Adipocyte (in vitro differentiated cells): ENCODE data around the gene CBX4.

ENCODE experiments used
- DNase-seq: peaks from one replicate; pipeline ENCODE4 v3.0.0-alpha.2; 2015; ENCODE audit warnings: low read depth
- H3K27me3 ChIP-seq: replicated peaks from 2 replicates; pipeline ENCODE4 v1.7.0; 2013; ENCODE audit warnings: mild to moderate bottlenecking, low read length, moderate library complexity; ENCODE audit not compliant: control insufficient read depth, insufficient read depth
- H3K36me3 ChIP-seq: 2 replicates; pipeline ENCODE4 v1.7.0; 2013; ENCODE audit warnings: low read length, mild to moderate bottlenecking, moderate library complexity; ENCODE audit not compliant: control insufficient read depth, insufficient read depth, severe bottlenecking
- H3K4me1 ChIP-seq: 2 replicates; pipeline ENCODE4 v1.7.0; 2013; ENCODE audit warnings: mild to moderate bottlenecking, low read length, moderate library complexity; ENCODE audit not compliant: control insufficient read depth, insufficient read depth
- H3K4me3 ChIP-seq: 2 replicates; pipeline ENCODE4 v1.7.0; 2013; ENCODE audit warnings: mild to moderate bottlenecking, low read length, moderate library complexity
- H3K9ac ChIP-seq: 2 replicates; pipeline ENCODE4 v1.7.0; 2013; ENCODE audit warnings: mild to moderate bottlenecking, low read length, moderate library complexity
- H3K9me3 ChIP-seq: 2 replicates; pipeline ENCODE4 v1.7.0; 2013; ENCODE audit warnings: mild to moderate bottlenecking, low read length, moderate library complexity; ENCODE audit not compliant: control insufficient read depth

The CBX4 gene

DNA sequence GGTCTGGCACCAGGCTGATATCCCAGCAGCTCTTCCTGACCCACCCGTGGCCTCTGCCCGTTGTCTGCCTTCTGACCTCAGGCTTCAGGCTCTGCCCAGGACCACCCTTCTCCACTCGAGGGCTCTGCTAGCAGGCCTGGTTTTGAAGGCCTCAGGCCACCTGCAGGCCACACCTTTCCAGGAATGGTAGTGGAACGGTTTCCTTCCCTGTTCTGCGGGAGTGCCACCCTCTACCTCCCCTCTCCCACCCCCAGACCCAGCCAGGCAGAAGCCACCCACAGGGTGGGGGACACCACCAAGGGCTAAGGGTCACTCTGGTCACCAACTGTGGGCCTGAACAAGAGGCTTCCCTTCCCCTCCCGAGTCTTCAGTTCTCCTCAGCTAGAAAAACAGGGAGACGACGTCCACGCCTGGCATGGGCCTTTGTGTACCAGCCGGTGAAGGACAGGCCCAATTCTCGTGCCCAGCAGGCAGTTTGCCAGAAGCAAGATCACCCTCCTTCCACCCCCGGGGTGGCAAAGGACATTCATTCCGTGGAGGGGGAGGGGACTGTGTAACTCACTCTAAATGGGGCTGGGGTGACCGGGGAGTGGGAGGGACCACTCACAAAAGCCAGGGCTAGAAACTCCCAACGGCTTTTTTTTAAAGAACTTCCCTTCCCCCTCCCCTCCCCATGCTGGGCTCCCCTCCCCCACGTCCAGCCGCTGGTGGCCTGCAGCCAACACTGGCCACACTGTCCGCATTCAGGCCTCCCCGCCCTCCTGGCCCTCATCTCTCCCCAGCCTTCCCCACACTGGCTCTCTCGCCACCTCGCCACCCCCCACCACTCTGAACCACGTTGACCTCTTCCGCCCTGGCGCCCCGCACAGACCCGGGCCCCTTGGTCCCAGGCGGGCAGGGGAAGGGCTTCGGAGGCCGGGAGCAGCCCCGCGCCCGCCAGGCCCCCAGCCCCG is 7.7 kb downstream of the CBX4 start:
- no peak for DNase-seq
- H3K9ac ChIP-seq: no peak overlapping the region
- peaks cover 16% of the 10 kb centered on the region for H3K27me3 ChIP-seq
- peak overlapping the region; percentile 23 for H3K4me3 ChIP-seq
- peaks cover 17% of the 10 kb centered on the region for H3K36me3 ChIP-seq
- peaks cover 12% of the 10 kb centered on the region for H3K4me1 ChIP-seq
- H3K9me3 ChIP-seq: no peaks in the 10 kb centered on the region

DNA sequence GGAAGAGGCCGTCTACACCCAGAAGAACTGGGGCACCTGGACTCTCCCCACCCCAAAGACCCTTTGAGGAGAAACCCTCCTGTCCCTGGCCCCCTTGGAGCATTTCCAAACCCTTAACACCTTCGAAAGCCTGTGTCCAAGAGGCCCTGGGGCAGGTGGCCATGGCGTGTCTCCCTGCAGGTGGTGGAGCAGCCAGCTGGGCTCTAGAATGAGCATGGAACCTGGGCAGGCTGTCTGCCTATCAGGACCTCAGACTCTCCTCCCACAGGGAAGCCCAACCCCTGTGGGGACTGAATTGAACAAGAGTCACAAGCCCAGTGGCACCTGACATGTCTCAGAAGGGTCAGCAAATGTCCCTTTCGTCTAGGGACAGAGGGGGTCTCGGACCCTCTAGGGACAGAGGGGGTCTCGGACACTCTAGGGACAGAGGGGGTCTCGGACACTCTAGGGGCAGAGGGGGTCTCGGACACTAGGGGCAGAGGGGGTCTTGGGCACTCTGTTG is 8.4 kb downstream of the CBX4 start:
- no peak overlapping the region for H3K9ac ChIP-seq
- no peak for DNase-seq
- H3K4me3 ChIP-seq: no peak overlapping the region
- no peaks in the 10 kb centered on the region for H3K9me3 ChIP-seq
- peaks cover 17% of the 10 kb centered on the region for H3K36me3 ChIP-seq
- H3K27me3 ChIP-seq: peaks cover 23% of the 10 kb centered on the region
- H3K4me1 ChIP-seq: peaks cover 8% of the 10 kb centered on the region

- Histone ChIP-seq H3K27me3 (peaks cover 24% of the 10 kb centered on the region), H3K4me3 (no peak overlapping the region), H3K36me3 (peaks cover 16% of the 10 kb centered on the region), H3K4me1 (peaks cover 8% of the 10 kb centered on the region), H3K9me3 (no peaks in the 10 kb centered on the region), H3K9ac (no peak overlapping the region)
- no peak for DNase-seq
Measured at GRCh38 chr17:79830303-79830702, 8.9 kb downstream of the CBX4 start.

DNA sequence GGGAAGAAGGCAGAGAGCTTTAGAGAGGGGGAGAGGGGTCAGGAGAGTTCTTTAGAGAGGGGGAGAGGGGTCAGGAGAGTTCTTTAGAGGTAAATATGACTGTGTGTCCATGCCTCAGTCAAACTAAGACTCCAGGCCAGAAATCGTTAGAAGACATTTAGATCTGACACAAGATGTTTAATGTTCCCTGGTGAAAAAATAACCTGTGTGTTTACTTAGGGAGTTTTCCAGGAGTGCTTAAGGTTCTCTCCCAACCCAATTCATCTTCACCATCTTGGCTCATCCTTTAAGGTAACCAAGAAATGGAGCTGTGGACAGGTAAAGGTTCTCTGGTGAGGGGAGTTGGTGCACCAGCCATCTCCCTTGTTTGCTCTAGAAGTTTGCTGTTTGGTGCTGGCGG is 9.8 kb downstream of the CBX4 start:
- no peaks in the 10 kb centered on the region for H3K9me3 ChIP-seq
- H3K27me3 ChIP-seq: peaks cover 33% of the 10 kb centered on the region
- H3K4me3 ChIP-seq: no peak overlapping the region
- peaks cover 8% of the 10 kb centered on the region for H3K4me1 ChIP-seq
- no peak overlapping the region for H3K9ac ChIP-seq
- peaks cover 8% of the 10 kb centered on the region for H3K36me3 ChIP-seq
- DNase-seq: no peak

DNA sequence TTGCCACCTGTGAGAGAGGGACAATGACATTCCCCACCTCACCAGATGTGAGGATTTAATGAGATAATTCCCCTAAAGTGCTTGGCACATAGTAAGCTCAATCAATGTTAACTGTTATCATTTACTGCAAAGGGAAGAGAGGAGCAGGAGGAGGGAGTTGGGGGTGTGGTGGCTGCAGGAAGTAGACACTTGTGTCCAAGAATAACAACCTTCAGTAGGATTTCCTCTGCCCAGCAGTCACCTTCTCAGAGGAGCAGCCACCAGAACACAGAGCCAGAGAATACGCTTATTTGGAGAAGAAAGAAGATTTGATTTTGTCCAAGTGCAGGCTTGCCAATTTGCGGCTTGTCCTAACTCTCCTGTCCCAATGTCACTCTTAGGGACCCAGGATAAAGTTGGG is 10.2 kb downstream of the CBX4 start:
- H3K9ac ChIP-seq: no peak overlapping the region
- no peak for DNase-seq
- H3K4me3 ChIP-seq: no peak overlapping the region
- H3K36me3 ChIP-seq: peaks cover 7% of the 10 kb centered on the region
- H3K4me1 ChIP-seq: peaks cover 8% of the 10 kb centered on the region
- H3K27me3 ChIP-seq: peaks cover 33% of the 10 kb centered on the region
- H3K9me3 ChIP-seq: no peaks in the 10 kb centered on the region

DNA sequence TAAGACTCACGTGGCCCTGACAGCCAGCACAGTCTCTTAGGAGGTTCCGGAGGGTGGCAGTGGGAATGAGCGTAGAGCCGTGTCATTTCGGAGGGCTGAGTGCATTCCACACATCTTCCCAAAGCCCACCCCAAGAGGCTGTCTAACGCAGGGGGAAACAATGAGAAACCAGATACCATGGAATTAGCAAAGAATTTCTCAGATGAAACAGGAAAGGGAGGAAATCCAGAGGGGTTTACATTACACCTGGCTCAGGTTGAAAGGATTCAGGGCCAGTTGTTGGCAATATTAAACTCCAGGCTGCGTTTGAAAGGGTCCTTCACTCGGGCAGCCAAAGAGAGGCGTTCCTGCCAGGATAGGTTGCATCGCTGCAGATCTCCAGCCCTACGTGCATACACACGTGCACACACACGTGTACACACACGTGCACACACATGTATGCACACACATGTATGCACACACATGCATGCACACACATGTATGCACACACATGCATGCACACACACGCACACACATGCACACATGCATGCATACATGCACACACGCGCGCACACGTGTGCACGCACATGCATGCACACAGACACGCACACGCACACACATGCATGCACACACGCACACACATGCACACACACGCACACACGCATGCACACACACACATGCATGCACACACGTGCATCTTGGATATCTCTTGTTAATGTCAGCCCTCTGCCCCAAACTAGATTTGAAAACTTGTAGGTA is 12.2 kb downstream of the CBX4 start:
- Histone ChIP-seq H3K9ac (no peak overlapping the region), H3K9me3 (no peaks in the 10 kb centered on the region), H3K36me3 (no peaks in the 10 kb centered on the region), H3K4me3 (no peak overlapping the region), H3K27me3 (peaks cover 34% of the 10 kb centered on the region), H3K4me1 (peaks cover 6% of the 10 kb centered on the region)
- DNase-seq: no peak

GRCh38 chr17:79826204-79826680 is 13.0 kb downstream of the CBX4 start:
- Histone ChIP-seq H3K4me1 (peaks cover under 1% of the 10 kb centered on the region), H3K9ac (no peak overlapping the region), H3K27me3 (peaks cover 39% of the 10 kb centered on the region), H3K4me3 (no peak overlapping the region), H3K9me3 (no peaks in the 10 kb centered on the region), H3K36me3 (no peaks in the 10 kb centered on the region)
- DNase-seq: no peak

- no peak overlapping the region for H3K9ac ChIP-seq
- H3K9me3 ChIP-seq: no peaks in the 10 kb centered on the region
- no peaks in the 10 kb centered on the region for H3K4me1 ChIP-seq
- peaks cover 36% of the 10 kb centered on the region for H3K27me3 ChIP-seq
- H3K36me3 ChIP-seq: no peaks in the 10 kb centered on the region
- no peak overlapping the region for H3K4me3 ChIP-seq
- DNase-seq: no peak
Measured at GRCh38 chr17:79825580-79825921, 13.7 kb downstream of the CBX4 start.

DNA sequence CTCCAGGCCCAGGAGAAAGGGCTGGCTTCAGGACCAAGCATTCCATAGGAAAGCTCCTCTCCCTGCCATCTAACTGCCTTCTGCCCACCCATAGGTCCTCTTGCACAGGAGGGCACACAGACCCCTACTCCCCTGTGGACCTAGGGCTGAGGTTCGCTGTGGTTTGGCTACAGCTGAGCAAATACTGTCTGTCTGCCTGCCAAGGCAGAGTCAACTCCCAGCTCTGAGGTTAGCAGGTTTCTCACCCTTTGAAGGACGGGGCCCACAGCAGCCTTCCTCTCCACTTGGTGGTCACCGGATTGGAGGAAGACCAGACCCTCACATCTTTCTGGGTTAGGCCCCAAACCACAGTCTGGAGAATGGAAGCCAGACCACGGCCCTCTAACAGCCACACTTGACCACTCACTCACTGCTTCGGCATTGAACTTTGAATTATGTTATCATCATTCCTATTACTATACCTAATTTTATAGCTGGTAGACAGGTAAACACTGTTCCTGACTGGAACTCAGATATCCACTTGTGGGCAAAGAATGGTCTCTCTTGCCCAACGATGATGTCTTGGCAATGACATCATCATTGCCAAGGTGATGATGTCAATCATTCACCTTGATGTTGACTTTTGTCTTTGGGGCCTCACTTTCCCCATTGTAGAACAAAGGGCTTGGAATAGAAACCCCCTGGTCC is 14.2 kb downstream of the CBX4 start:
- no peaks in the 10 kb centered on the region for H3K36me3 ChIP-seq
- no peaks in the 10 kb centered on the region for H3K4me1 ChIP-seq
- no peak overlapping the region for H3K9ac ChIP-seq
- DNase-seq: no peak
- no peak overlapping the region for H3K4me3 ChIP-seq
- H3K9me3 ChIP-seq: no peaks in the 10 kb centered on the region
- peaks cover 36% of the 10 kb centered on the region for H3K27me3 ChIP-seq

DNA sequence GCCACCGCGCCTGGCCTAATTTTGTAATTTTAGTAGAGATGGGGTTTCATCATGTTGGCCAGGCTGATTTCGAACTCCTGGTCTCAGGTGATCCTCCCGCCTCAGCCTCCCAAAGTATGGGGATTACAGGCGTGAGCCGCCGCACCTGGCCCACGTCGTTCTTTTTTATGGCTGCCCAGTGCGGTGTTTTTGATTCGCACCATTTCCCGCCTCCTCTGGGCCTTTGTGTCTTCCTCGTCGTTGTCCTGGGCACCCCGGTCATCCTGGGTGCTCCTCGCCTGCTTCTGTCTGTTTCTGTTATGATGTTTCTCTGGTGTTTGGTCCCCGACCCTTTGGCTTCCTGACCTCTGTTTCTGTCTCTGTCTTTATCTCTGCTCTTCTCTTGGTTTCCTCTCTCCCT is 15.0 kb downstream of the CBX4 start:
- H3K9me3 ChIP-seq: no peaks in the 10 kb centered on the region
- H3K36me3 ChIP-seq: no peaks in the 10 kb centered on the region
- no peaks in the 10 kb centered on the region for H3K4me1 ChIP-seq
- no peak overlapping the region for H3K9ac ChIP-seq
- no peak for DNase-seq
- H3K27me3 ChIP-seq: peaks cover 43% of the 10 kb centered on the region
- no peak overlapping the region for H3K4me3 ChIP-seq

- peaks cover 54% of the 10 kb centered on the region for H3K27me3 ChIP-seq
- no peaks in the 10 kb centered on the region for H3K36me3 ChIP-seq
- H3K9ac ChIP-seq: no peak overlapping the region
- DNase-seq: no peak
- no peaks in the 10 kb centered on the region for H3K4me1 ChIP-seq
- no peak overlapping the region for H3K4me3 ChIP-seq
- no peaks in the 10 kb centered on the region for H3K9me3 ChIP-seq
Measured at GRCh38 chr17:79822583-79823124, 16.6 kb downstream of the CBX4 start.
